ENCODE data around the gene KEL.

KEL gene

DNA sequence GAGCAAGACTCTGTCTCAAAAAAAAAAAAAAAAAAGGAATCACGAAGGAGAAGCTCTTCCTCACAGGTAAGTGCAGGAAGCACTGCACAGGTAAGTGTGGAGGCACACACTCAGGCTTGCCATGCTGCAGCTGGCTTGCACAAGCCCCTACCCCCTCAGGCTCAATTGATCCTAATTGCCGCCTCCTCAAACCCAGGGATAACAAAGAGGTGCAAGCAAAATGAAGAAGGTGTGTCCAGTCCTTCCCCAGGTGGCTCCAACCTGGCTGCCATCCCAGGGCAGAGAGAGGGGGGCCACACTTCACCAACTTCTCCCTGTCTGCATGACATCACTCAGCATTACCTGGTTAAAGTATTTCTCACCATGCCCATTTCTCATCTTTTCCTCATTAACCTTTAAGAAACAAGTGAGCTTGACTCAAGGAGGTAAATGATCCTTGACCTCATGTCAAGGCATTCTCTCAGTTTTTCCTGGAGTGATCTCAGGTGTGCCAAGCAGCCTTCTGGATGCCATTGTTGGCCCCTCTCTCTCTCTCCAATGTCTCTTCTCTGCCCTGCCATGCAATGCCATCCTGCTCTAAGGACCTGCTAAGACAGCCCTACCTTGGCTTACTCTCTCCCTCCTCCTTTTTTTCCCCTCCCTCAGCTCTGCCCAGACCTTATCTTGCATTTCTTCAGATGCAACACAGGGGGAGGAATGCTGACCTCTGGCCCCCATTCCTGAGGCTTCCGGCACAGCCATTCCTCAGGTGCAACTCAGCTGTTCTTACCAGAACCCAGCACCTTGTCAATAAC, 63.6 kb downstream of the KEL start:
- no peak for DNase-seq (ENCODE audit: low read depth in 2 of 2)

DNA sequence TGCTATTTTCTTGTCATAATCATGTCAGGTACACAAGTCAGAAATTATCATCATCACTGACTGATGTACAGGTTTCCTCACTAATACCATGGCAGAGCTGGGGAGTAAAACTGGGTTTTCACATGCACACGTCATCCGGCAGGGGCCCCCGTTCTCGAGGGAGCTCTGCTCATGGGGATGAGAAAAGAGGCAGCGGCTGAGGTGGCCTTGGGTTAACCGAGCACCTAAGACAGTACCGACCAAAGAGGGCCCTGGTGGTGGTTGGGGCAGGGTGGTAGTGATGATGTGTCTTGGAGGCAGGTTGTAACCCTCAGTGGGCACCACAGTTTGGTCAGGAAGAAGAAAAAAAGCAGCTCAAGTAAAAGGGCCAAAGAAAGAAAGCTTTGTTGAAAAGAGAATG, 64.5 kb downstream of the KEL start:
- no peak for DNase-seq (ENCODE audit: low read depth in 2 of 2)

DNA sequence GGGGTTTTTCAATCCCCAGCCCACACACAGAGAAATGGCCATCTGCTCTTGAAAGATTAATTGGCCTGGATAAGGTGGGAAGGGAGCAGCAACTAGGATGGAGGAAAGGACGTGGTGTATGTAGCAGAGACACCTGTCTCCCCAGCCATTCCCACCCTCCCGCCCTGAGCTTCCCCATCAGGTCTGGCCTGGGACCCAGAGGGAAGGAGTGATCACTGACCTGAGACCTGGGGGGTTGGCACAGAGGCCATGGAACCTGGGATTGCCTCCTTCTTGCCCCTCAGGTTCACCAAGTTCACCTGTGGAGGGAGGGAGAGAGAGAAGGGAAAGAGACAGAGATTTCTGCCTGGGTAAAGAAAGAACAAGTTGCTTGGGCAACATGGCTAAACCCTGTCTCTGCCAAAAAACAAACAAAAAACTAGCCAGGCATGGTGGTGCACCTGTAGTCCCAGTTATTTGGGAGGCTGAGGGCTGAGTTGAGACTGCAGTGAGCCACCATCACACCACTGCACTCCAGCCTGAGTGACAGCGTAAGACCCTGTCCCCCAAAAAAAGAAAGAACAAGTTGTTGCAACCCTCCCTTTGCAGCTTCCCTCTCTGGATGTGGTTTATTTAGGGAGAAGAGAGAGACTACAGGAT, 65.3 kb downstream of the KEL start:
- no peak for DNase-seq (ENCODE audit: low read depth in 2 of 2)

DNA sequence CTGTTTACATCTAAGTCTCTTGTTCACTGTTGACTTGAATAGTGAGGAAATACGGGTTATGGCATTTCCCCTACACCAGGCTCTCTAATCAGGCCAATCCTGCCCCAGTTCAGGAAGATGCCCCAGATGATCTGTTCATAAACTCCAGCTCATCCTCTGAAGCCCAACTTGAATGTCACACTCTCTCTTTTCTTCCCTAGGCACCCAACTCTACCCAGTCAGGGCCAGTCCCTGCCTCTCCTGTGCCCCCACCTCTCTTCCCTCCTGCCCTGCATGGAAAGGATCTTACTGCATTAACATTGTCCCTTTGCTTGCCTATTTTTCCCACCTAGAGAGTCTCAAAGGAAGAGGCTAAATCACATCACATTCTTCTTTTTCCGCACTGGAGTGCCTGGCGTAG, 66.0 kb downstream of the KEL start:
- no peak for DNase-seq (ENCODE audit: low read depth in 2 of 2)

DNA sequence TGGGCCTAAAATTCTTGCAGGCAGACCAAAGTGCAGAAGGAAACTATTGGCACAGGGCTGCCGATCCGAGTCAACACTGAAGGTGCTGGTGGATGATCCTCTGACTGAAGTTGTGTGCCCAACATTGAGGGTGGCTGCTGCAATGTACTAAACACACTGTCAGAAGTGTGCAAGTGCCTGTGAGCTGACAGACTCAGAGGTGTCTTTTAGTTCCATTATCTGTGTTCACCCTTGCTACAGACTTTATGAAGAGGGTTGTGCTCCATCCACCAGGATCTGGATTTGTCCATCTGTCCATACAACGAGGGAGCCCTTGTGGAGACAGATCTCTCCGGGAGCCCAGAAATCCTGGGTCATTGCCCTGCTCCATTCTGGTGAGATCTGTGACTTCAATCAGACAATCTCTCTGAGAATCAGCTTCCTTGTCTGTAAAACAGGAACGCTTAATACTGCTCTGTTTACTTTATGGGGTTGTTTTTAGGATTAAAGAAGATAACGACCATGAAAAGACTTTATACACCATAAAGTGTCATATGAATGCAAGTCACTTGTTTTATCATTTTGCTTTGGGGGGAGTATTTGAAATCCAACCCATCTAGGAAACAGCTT, 67.1 kb downstream of the KEL start:
- DNase-seq (ENCODE audit: low read depth in 2 of 2) = no peak

DNA sequence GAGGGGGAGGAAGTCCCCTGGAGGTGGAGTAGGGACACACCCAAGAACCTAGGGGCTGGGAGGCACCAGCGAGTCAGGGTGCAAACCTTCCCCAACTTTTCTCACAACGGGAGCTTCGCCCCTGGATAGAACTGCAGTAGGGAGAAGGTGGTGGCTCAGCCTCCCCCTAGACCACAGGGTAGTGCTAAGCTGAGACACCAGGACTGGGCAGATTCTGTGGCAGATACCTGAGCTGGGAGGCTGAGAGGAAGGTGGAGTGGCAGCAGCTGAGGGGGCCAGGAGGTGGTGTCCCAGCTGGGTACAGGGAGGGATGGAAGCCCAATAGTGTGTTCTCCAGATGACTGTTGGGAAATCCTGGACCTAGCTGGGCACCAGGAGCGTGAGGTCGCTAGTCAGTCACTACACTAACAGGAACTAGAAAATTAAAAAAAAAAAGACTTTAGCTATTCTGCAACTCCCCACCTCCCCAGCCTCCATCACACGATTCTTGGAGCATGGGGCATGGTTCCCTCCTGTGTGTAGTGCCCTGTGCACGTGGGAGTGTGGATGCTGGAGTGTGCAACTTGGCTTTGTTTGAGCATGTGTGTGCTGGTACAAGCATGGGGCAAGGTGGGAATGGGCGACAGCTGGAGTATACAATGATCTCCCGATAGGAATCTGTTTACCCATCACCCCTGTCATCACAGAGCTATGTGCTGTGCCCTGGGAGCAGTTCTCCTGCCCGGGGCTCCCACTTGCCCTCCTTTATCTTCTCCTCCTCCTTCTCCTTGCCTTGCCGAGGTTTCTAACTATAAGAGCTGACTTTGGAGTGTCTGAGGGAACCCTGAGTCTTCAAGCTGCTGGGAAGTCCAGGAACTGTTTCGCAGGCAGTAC, 67.8 kb downstream of the KEL start:
- DNase-seq (ENCODE audit: low read depth in 2 of 2) = no peak

DNA sequence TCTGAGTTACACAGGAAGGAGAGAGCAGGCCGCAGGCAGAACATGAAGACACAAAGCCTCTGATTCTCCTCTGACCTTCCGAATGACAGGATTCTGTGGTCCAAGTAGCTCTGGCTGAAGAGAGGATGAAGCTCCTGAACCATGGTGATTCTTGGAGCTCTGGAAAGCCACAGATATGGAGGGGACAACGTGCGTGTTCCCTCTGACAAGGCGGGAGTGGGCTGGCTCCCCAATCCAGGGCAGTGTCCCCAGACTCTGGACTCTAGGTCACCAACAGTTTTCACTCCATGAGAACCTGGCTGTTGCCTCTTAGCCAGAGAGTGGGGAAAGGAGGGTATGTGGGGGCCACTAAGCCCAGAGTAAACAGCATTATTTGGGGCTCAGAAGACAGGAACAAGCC, 69.2 kb downstream of the KEL start:
- no peak for DNase-seq (ENCODE audit: low read depth in 2 of 2)

DNA sequence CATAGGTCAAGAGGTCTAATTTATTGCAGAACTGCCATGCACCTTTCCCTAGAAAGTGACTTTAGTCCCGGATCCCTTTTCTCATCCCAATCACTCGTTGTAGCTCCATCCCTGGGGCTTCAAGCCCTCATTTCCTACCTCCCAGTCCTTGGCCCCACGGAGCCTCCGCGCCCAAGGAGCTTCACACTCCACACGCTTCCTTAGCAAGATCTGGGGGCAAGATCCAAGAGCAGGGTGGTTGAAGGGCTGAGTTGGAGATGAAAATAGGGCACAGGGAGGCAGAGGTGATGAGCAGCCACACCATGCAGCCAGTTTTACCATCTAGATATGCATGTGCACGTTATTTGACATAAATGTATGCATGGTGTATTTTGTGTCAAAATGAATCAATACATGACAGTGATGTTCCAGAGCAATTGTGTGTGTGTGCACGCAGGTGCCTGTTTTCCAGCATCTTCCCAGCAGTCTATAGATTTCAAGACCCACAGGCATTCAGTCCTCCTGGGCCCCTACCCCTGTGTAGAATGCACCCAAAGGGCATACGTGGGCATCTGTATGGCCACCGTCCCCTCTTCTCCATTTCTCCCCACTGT, 70.6 kb downstream of the KEL start:
- no peak for DNase-seq (ENCODE audit: low read depth in 2 of 2)

Data from activated CD4-positive, alpha-beta T cell treated with anti-CD3 and anti-CD28 coated beads for 24 hours (primary cell).